HS-27A (cell line): ENCODE results near the gene TMF1.

ENCODE experiments used
- DNase-seq: peaks from one replicate; pipeline ENCODE4 v3.0.0-alpha.2; 2012; ENCODE audit warnings: low read depth, missing footprints

Gene TMF1

GRCh38 chr3:69079269-69080159 lies 27.4 kb upstream of the TMF1 start:
- DNase-seq = no peak

- no peak for DNase-seq
Measured at GRCh38 chr3:69072928-69073327, 20.8 kb upstream of the TMF1 start.

- no peak for DNase-seq
Measured at GRCh38 chr3:69066121-69066520, 14.0 kb upstream of the TMF1 start.

GRCh38 chr3:69065318-69065964 lies 13.3 kb upstream of the TMF1 start:
- DNase-seq = no peak

GRCh38 chr3:69063636-69064035 lies 11.5 kb upstream of the TMF1 start:
- no peak for DNase-seq

- DNase-seq = no peak
Measured at GRCh38 chr3:69059688-69060087, 7.6 kb upstream of the TMF1 start.

GRCh38 chr3:69058947-69059224 lies 6.8 kb upstream of the TMF1 start:
- DNase-seq = no peak

- no peak for DNase-seq
Measured at GRCh38 chr3:69058180-69058946, 6.2 kb upstream of the TMF1 start.

GRCh38 chr3:69052472-69052898 lies 352 bp upstream of the TMF1 start:
- DNase-seq = no peak

- DNase-seq = no peak
Measured at GRCh38 chr3:69048990-69049389, 3.1 kb downstream of the TMF1 start.

GRCh38 chr3:69044608-69045007 lies 7.5 kb downstream of the TMF1 start:
- no peak for DNase-seq

GRCh38 chr3:69033470-69033869 lies 18.7 kb downstream of the TMF1 start:
- DNase-seq = no peak

GRCh38 chr3:69032737-69033136 lies 19.4 kb downstream of the TMF1 start:
- no peak for DNase-seq

- DNase-seq = no peak
Measured at GRCh38 chr3:69032142-69032541, 20.0 kb downstream of the TMF1 start.

- no peak for DNase-seq
Measured at GRCh38 chr3:69031635-69032034, 20.5 kb downstream of the TMF1 start.

- no peak for DNase-seq
Measured at GRCh38 chr3:69020857-69021256, 31.3 kb downstream of the TMF1 start.

- DNase-seq = no peak
Measured at GRCh38 chr3:69020424-69020823, 31.7 kb downstream of the TMF1 start.

GRCh38 chr3:69016901-69017300 lies 35.2 kb downstream of the TMF1 start:
- no peak for DNase-seq

GRCh38 chr3:69016102-69016501 lies 36.0 kb downstream of the TMF1 start:
- DNase-seq = no peak

- DNase-seq = no peak
Measured at GRCh38 chr3:69014022-69014580, 38.0 kb downstream of the TMF1 start.

- peak; percentile 71 for DNase-seq
Measured at GRCh38 chr3:69013253-69014021, 38.7 kb downstream of the TMF1 start, which contains the start of gene EOGT. Gene EOGT (minus strand): TSS chr3:69013684. CDS start chr3:69009846, 3,838 bp downstream.

- DNase-seq = no peak
Measured at GRCh38 chr3:69012800-69013252, 39.3 kb downstream of the TMF1 start.
